Liver (tissue), 9 donors: ENCODE data around the gene PIGQ. TPM values are rescaled to one million over a fixed set of nuclear protein-coding genes. Genes with fewer than 3 reads are reported as not detected.

ENCODE experiments used
- DNase-seq: peaks from one replicate; pipeline ENCODE4 v3.0.0-alpha.2; 2017; ENCODE audit warnings: low spot score
- H3K27ac ChIP-seq, 2 donors: one replicate each; pipeline ENCODE4 v1.7.0; 2013; ENCODE audit warnings: inconsistent platforms in 2 of 2, low read length in 2 of 2, control low read depth in 1 of 2, low read depth in 1 of 2, mild to moderate bottlenecking in 1 of 2
- H3K27me3 ChIP-seq, 4 donors: one replicate each; pipeline versions ENCODE4 v1.6.1 to v1.7.0; 2013; ENCODE audit warnings: low read length in 3 of 4, inconsistent platforms in 1 of 4, mild to moderate bottlenecking in 1 of 4, moderate library complexity in 1 of 4; ENCODE audit not compliant: control insufficient read depth in 4 of 4, insufficient read depth in 4 of 4
- H3K36me3 ChIP-seq, 4 donors: one replicate each; pipeline versions ENCODE4 v1.6.1 to v1.7.0; 2013; ENCODE audit warnings: low read length in 3 of 4, mild to moderate bottlenecking in 3 of 4, low read depth in 1 of 4, moderate library complexity in 1 of 4; ENCODE audit not compliant: control insufficient read depth in 4 of 4, insufficient read depth in 3 of 4
- H3K4me1 ChIP-seq, 4 donors: one replicate each; pipeline versions ENCODE4 v1.6.1 to v1.7.0; 2013; ENCODE audit warnings: low read length in 3 of 4, mild to moderate bottlenecking in 3 of 4, moderate library complexity in 1 of 4; ENCODE audit not compliant: control insufficient read depth in 4 of 4, insufficient read depth in 4 of 4
- H3K4me3 ChIP-seq, 3 donors: one replicate each; pipeline versions ENCODE4 v1.6.1 to v1.7.0; 2013; ENCODE audit warnings: low read length in 3 of 3, control low read depth in 1 of 3, low read depth in 1 of 3, mild to moderate bottlenecking in 1 of 3
- H3K9ac ChIP-seq, 2 donors: one replicate each; pipeline ENCODE4 v1.7.0; 2013; ENCODE audit warnings: low read length in 2 of 2, mild to moderate bottlenecking in 2 of 2, moderate library complexity in 2 of 2, control low read depth in 1 of 2, low read depth in 1 of 2
- H3K9me3 ChIP-seq, 4 donors: one replicate each; pipeline versions ENCODE4 v1.6.1 to v1.7.0; 2013; ENCODE audit warnings: low read length in 3 of 4; ENCODE audit not compliant: control insufficient read depth in 4 of 4
- EGR1 ChIP-seq, 2 donors: IDR thresholded peaks; 2 replicates each; pipeline ENCODE4 v1.6.1; 2016 to 2018; ENCODE audit warnings: antibody characterized with exemption in 2 of 2, low read depth in 2 of 2
- FOXA1 ChIP-seq: IDR thresholded peaks from 2 replicates; pipeline ENCODE4 v1.6.1; 2016; ENCODE audit warnings: antibody characterized with exemption
- FOXA2 ChIP-seq: IDR thresholded peaks from 2 replicates; pipeline ENCODE4 v1.6.1; 2016; ENCODE audit warnings: antibody characterized with exemption
- GABPA ChIP-seq, 2 donors: IDR thresholded peaks in 1 of 2; conservative IDR thresholded peaks in 1 of 2; 2 replicates each; pipeline ENCODE4 v1.6.1; 2016; ENCODE audit warnings: antibody characterized with exemption in 2 of 2, mild to moderate bottlenecking in 1 of 2, moderate library complexity in 1 of 2
- HNF4A ChIP-seq, 2 donors: conservative IDR thresholded peaks; 2 replicates each; pipeline ENCODE4 v1.6.1; 2016; ENCODE audit warnings: antibody characterized with exemption in 2 of 2, mild to moderate bottlenecking in 2 of 2
- HNF4G ChIP-seq: IDR thresholded peaks from 2 replicates; pipeline ENCODE4 v1.6.1; 2016; ENCODE audit warnings: antibody characterized with exemption
- JUND ChIP-seq, 2 donors: IDR thresholded peaks; 2 replicates each; pipeline ENCODE4 v1.6.1; 2016; ENCODE audit warnings: antibody characterized with exemption in 2 of 2
- NR2F2 ChIP-seq: IDR thresholded peaks from 2 replicates; pipeline ENCODE4 v1.6.1; 2016; ENCODE audit warnings: antibody characterized with exemption
- RAD21 ChIP-seq, 2 donors: IDR thresholded peaks; 2 replicates each; pipeline ENCODE4 v1.6.1; 2016; ENCODE audit warnings: antibody characterized with exemption in 2 of 2, mild to moderate bottlenecking in 2 of 2
- REST ChIP-seq: IDR thresholded peaks from 2 replicates; pipeline ENCODE4 v1.6.1; 2016; ENCODE audit warnings: antibody characterized with exemption, mild to moderate bottlenecking
- RXRA ChIP-seq, 2 donors: IDR thresholded peaks; 2 replicates each; pipeline ENCODE4 v1.6.1; 2017 to 2018; ENCODE audit warnings: antibody characterized with exemption in 2 of 2, mild to moderate bottlenecking in 1 of 2
- SP1 ChIP-seq: IDR thresholded peaks from 2 replicates; pipeline ENCODE4 v1.6.1; 2018; ENCODE audit warnings: antibody characterized with exemption, mild to moderate bottlenecking
- TAF1 ChIP-seq: conservative IDR thresholded peaks from 2 replicates; pipeline ENCODE4 v1.6.1; 2016; ENCODE audit warnings: antibody characterized with exemption, mild to moderate bottlenecking
- YY1 ChIP-seq: IDR thresholded peaks from 2 replicates; pipeline ENCODE4 v1.6.1; 2016; ENCODE audit warnings: antibody characterized with exemption, mild to moderate bottlenecking
- ZBTB33 ChIP-seq: IDR thresholded peaks from 2 replicates; pipeline ENCODE4 v1.6.1; 2016; ENCODE audit warnings: antibody characterized with exemption
- WGBS: extraction: QIAGEN DNeasy Blood & Tissue Kit; methylation state at CpG from one replicate; pipeline ENCODE4 v1.1.7; 2013; 5-methylcytosine and 5-hydroxymethylcytosine counted together
- polyA plus RNA-seq, 2 donors: library from polyadenylated mRNA; stranded (reverse) in 1 of 2; unstranded in 1 of 2; fragments of 200-250 nt in 1 of 2; fragments of >200 nt in 1 of 2; fragmentation: Nextera tagmentation in 1 of 2; extraction: Ambion mirVana in 1 of 2; gene quantifications; one replicate each; pipeline versions ENCODE4 v1.2.1 to v1.2.3, GENCODE V29; 2013 to 2015
- total RNA-seq, 2 donors: library from RNA; depleted of rRNA; stranded (reverse); fragments of >200 nt; gene quantifications; one replicate each; pipeline ENCODE4 v1.2.3, GENCODE V29; 2014
- TF ChIP-seq, protein P1 (sequence below): fragments of 150-350 bp; IDR thresholded peaks from 2 replicates; pipeline ENCODE4 v1.5.1; 2017; ENCODE audit warnings: improper control_type of control experiment, low read depth, low read length; ENCODE audit not compliant: missing input control
- TF ChIP-seq, protein P2 (sequence below): IDR thresholded peaks from 2 replicates; pipeline ENCODE4 v1.6.1; 2016; ENCODE audit warnings: antibody characterized with exemption
- donor health status: healthy.
- donor health status: healthy.
- donor health status: healthy.
- donor health status: healthy.
- donor health status: healthy.

The PIGQ gene
- total and polyA plus RNA-seq, 4 donors = 16.8 to 144 (median 20.6) TPM

GRCh38 chr16:546909-547770, 22.6 kb upstream of the PIGQ start:
- peaks cover 12 to 29% (median 23%) of the 10 kb centered on the region in 4 donors for H3K4me1 ChIP-seq
- H3K27ac ChIP-seq = no peak overlapping the region
- H3K27me3 ChIP-seq = no peaks in the 10 kb centered on the region
- TF ChIP-seq HNF4A (conservative IDR thresholded peaks at IDR 0.05) (no peak), RXRA (IDR thresholded peaks at IDR 0.05) (no peak), REST (no peak), NR2F2 (no peak), SP1 (no peak), TAF1 (no peak), GABPA (IDR thresholded peaks at IDR 0.05 in 1 of 2, conservative IDR thresholded peaks at IDR 0.05 in 1 of 2) (no peak), HNF4G (no peak)
- TF ChIP-seq, protein P1, sequence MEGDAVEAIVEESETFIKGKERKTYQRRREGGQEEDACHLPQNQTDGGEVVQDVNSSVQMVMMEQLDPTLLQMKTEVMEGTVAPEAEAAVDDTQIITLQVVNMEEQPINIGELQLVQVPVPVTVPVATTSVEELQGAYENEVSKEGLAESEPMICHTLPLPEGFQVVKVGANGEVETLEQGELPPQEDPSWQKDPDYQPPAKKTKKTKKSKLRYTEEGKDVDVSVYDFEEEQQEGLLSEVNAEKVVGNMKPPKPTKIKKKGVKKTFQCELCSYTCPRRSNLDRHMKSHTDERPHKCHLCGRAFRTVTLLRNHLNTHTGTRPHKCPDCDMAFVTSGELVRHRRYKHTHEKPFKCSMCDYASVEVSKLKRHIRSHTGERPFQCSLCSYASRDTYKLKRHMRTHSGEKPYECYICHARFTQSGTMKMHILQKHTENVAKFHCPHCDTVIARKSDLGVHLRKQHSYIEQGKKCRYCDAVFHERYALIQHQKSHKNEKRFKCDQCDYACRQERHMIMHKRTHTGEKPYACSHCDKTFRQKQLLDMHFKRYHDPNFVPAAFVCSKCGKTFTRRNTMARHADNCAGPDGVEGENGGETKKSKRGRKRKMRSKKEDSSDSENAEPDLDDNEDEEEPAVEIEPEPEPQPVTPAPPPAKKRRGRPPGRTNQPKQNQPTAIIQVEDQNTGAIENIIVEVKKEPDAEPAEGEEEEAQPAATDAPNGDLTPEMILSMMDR = peak; percentile 17
- WGBS = 84% methylated on average over 60 of the region's 60 CpGs
- H3K9me3 ChIP-seq = no peaks in the 10 kb centered on the region
- H3K9ac ChIP-seq = no peak overlapping the region
- H3K4me3 ChIP-seq = no peak overlapping the region
- peak; percentile 81 for DNase-seq
- peaks cover 0 to 18% (median 8%) of the 10 kb centered on the region in 4 donors for H3K36me3 ChIP-seq

- WGBS = 97% methylated on average over 21 of the region's 21 CpGs
- H3K36me3 ChIP-seq = peaks cover 0 to 22% (median 10%) of the 10 kb centered on the region in 4 donors
- H3K9me3 ChIP-seq = no peaks in the 10 kb centered on the region
- no peak for DNase-seq
- H3K4me3 ChIP-seq = no peak overlapping the region
- H3K27me3 ChIP-seq = no peaks in the 10 kb centered on the region
- H3K27ac ChIP-seq = no peak overlapping the region
- H3K9ac ChIP-seq = no peak overlapping the region
- H3K4me1 ChIP-seq = peaks cover 7 to 22% (median 15%) of the 10 kb centered on the region in 4 donors
- TF ChIP-seq ZBTB33 = no peak
- no peak for TF ChIP-seq GABPA (IDR thresholded peaks at IDR 0.05 in 1 of 2, conservative IDR thresholded peaks at IDR 0.05 in 1 of 2)
- TF ChIP-seq NR2F2 = no peak
- TF ChIP-seq JUND (IDR thresholded peaks at IDR 0.05) = no peak
- TF ChIP-seq RAD21 (IDR thresholded peaks at IDR 0.05) = no peak
- no peak for TF ChIP-seq TAF1
- TF ChIP-seq FOXA2 = no peak
- no peak for TF ChIP-seq HNF4G
- TF ChIP-seq RXRA (IDR thresholded peaks at IDR 0.05) = no peak
- no peak for TF ChIP-seq FOXA1
- TF ChIP-seq YY1 = no peak
- TF ChIP-seq EGR1 (IDR thresholded peaks at IDR 0.05; ENCODE audit: low read depth in 2 of 2) = no peak
- TF ChIP-seq, protein P1 = no peak
- TF ChIP-seq, protein P2, sequence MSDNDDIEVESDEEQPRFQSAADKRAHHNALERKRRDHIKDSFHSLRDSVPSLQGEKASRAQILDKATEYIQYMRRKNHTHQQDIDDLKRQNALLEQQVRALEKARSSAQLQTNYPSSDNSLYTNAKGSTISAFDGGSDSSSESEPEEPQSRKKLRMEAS = no peak
- no peak for TF ChIP-seq HNF4A (conservative IDR thresholded peaks at IDR 0.05)
- TF ChIP-seq REST = no peak
Observed at GRCh38 chr16:548586-548985, 21.2 kb upstream of the PIGQ start.
